Progenitor cell of endocrine pancreas (in vitro differentiated cells): ENCODE results near the gene TREH. TPM values are rescaled to one million over a fixed set of nuclear protein-coding genes. Genes with fewer than 3 reads are reported as not detected.
"Not testable (repeated sequence)": the region's sequence is repeated elsewhere in the genome, so short reads cannot be mapped to it uniquely, and the experiment has no call there.

Experiments
- DNase-seq: peaks from one replicate; pipeline ENCODE4 v3.0.0; 2021; ENCODE audit warnings: low spot score; ENCODE audit not compliant: unreplicated experiment
- H3K27ac Mint-ChIP-seq: 2 replicates; pipeline ENCODE4 v1.8.0; 2021; ENCODE audit warnings: mild to moderate bottlenecking, moderate library complexity, mixed read lengths
- H3K27me3 Mint-ChIP-seq: 2 replicates; pipeline ENCODE4 v1.8.0; 2021; ENCODE audit warnings: mixed read lengths
- H3K36me3 Mint-ChIP-seq: 2 replicates; pipeline ENCODE4 v1.8.0; 2022; ENCODE audit warnings: mixed read lengths; ENCODE audit not compliant: insufficient read depth
- H3K4me1 Mint-ChIP-seq: 2 replicates; pipeline ENCODE4 v1.8.0; 2021; ENCODE audit warnings: low read depth, mixed read lengths
- H3K4me3 Mint-ChIP-seq: 2 replicates; pipeline ENCODE4 v1.8.0; 2021; ENCODE audit warnings: low read depth, mild to moderate bottlenecking, moderate library complexity, mixed read lengths
- H3K9me3 Mint-ChIP-seq: 2 replicates; pipeline ENCODE4 v1.8.0; 2021; ENCODE audit warnings: low read depth, mixed read lengths
- CTCF ChIP-seq: fragments of 200-600 bp; sonication (generic); IDR thresholded peaks from one replicate; pipeline ENCODE4 v1.5.0; 2021; ENCODE audit warnings: antibody characterized with exemption, mild to moderate bottlenecking; ENCODE audit not compliant: unreplicated experiment
- total RNA-seq: library from RNA; stranded (reverse); gene quantifications from 2 replicates; pipeline ENCODE4 v1.2.1, GENCODE V29; 2021

TREH gene
- total RNA-seq, 1 donor from 2014 or later = not detected

GRCh38 chr11:118682372-118682771, 2.9 kb upstream of the TREH start:
- no peak for DNase-seq
- H3K4me3 Mint-ChIP-seq = no peak overlapping the region
- H3K27me3 Mint-ChIP-seq = no peaks in the 10 kb centered on the region
- H3K27ac Mint-ChIP-seq = no peak overlapping the region
- TF ChIP-seq CTCF = no peak
- no peaks in the 10 kb centered on the region for H3K9me3 Mint-ChIP-seq
- H3K4me1 Mint-ChIP-seq = peaks cover 12% of the 10 kb centered on the region
- no peaks in the 10 kb centered on the region for H3K36me3 Mint-ChIP-seq

- H3K4me1 Mint-ChIP-seq = peaks cover 12% of the 10 kb centered on the region
- H3K36me3 Mint-ChIP-seq, H3K9me3 Mint-ChIP-seq, DNase-seq, H3K27me3 Mint-ChIP-seq, H3K4me3 Mint-ChIP-seq: not testable (repeated sequence)
- peak overlapping the region; percentile 80 for H3K27ac Mint-ChIP-seq
- peak; percentile 21 for TF ChIP-seq CTCF
These were observed 542 bp downstream of the TREH start for GRCh38 chr11:118678908-118679307.

- no peak for TF ChIP-seq CTCF
- Mint-ChIP-seq H3K9me3 (no peaks in the 10 kb centered on the region), H3K27me3 (no peaks in the 10 kb centered on the region), H3K4me3 (no peak overlapping the region), H3K4me1 (peaks cover 12% of the 10 kb centered on the region), H3K27ac (no peak overlapping the region), H3K36me3 (no peaks in the 10 kb centered on the region)
- no peak for DNase-seq
These were observed 1.5 kb downstream of the TREH start for GRCh38 chr11:118677977-118678376.

- H3K27me3 Mint-ChIP-seq = peaks cover 10% of the 10 kb centered on the region
- H3K27ac Mint-ChIP-seq = no peak overlapping the region
- no peak for DNase-seq
- peaks cover 14% of the 10 kb centered on the region for H3K9me3 Mint-ChIP-seq
- no peak overlapping the region for H3K4me3 Mint-ChIP-seq
- no peaks in the 10 kb centered on the region for H3K36me3 Mint-ChIP-seq
- H3K4me1 Mint-ChIP-seq = peaks cover 4% of the 10 kb centered on the region
- TF ChIP-seq CTCF = no peak
These were observed 5.4 kb downstream of the TREH start for GRCh38 chr11:118674082-118674435.

- no peak overlapping the region for H3K4me3 Mint-ChIP-seq
- no peak overlapping the region for H3K27ac Mint-ChIP-seq
- H3K36me3 Mint-ChIP-seq = no peaks in the 10 kb centered on the region
- TF ChIP-seq CTCF = no peak
- peaks cover 10% of the 10 kb centered on the region for H3K27me3 Mint-ChIP-seq
- peaks cover 14% of the 10 kb centered on the region for H3K9me3 Mint-ChIP-seq
- no peaks in the 10 kb centered on the region for H3K4me1 Mint-ChIP-seq
- DNase-seq = no peak
These were observed 5.9 kb downstream of the TREH start for GRCh38 chr11:118673361-118674081.
